HL-60 (cell line): ENCODE measurements around the gene CALML3.

Source experiments
- DNase-seq, 2 experiments: peaks; one replicate each; pipeline ENCODE4 v3.0.0-alpha.2; 2010 to 2020; ENCODE audit warnings: low read depth in 1 of 2, low spot score in 1 of 2
- H3K27ac ChIP-seq: fragments of 250-450 bp; sonication (Bioruptor Pico); replicated peaks from 2 replicates; pipeline ENCODE4 v1.5.1; 2020; ENCODE audit warnings: mild to moderate bottlenecking, moderate library complexity
- H3K27me3 ChIP-seq: fragments of 250-450 bp; sonication (Bioruptor Pico); 2 replicates; pipeline ENCODE4 v1.5.1; 2021; ENCODE audit warnings: mild to moderate bottlenecking, moderate library complexity; ENCODE audit not compliant: insufficient read depth, poor library complexity, severe bottlenecking
- H3K4me3 ChIP-seq: replicated peaks from 2 replicates; pipeline ENCODE4 v1.5.1; 2011; ENCODE audit warnings: mild to moderate bottlenecking, control low read depth, low read length; ENCODE audit not compliant: insufficient read depth
- GABPA ChIP-seq: IDR thresholded peaks from 2 replicates; pipeline ENCODE4 v1.6.1; 2012; ENCODE audit warnings: low read depth
- POLR2AphosphoS5 ChIP-seq: IDR thresholded peaks from 2 replicates; pipeline ENCODE4 v1.6.1; 2012; ENCODE audit warnings: low read depth
- SPI1 ChIP-seq: IDR thresholded peaks from 2 replicates; pipeline ENCODE4 v1.6.1; 2012; ENCODE audit warnings: low read depth, mild to moderate bottlenecking, borderline replicate concordance
- TF ChIP-seq, protein P1 (sequence below): IDR thresholded peaks from one replicate; pipeline ENCODE4 v1.5.1; 2011; ENCODE audit warnings: low read length, control low read depth, inconsistent platforms; ENCODE audit not compliant: insufficient read depth
- TF ChIP-seq, protein P2 (sequence below): IDR thresholded peaks from 2 replicates; pipeline ENCODE4 v1.6.1; 2012; ENCODE audit warnings: low read depth; ENCODE audit not compliant: insufficient replicate concordance

The CALML3 gene

DNA sequence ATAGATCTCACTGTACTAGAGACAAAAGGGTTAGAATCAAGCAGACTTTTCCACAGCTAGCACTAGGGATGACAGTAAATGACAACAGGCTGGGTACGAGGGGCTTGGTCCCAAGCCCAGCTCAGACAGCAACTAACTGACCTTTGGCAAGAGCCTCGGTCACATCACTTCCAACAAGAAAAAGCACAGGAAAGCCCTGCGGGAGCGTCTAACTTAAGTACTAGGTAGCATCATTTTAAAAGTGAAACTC lies 22.8 kb downstream of the CALML3 start:
- H3K27ac ChIP-seq = no peak overlapping the region
- no peak overlapping the region for H3K4me3 ChIP-seq
- H3K27me3 ChIP-seq = no peaks in the 10 kb centered on the region
- TF ChIP-seq POLR2AphosphoS5 (no peak), SPI1 (no peak)
- TF ChIP-seq, protein P1, sequence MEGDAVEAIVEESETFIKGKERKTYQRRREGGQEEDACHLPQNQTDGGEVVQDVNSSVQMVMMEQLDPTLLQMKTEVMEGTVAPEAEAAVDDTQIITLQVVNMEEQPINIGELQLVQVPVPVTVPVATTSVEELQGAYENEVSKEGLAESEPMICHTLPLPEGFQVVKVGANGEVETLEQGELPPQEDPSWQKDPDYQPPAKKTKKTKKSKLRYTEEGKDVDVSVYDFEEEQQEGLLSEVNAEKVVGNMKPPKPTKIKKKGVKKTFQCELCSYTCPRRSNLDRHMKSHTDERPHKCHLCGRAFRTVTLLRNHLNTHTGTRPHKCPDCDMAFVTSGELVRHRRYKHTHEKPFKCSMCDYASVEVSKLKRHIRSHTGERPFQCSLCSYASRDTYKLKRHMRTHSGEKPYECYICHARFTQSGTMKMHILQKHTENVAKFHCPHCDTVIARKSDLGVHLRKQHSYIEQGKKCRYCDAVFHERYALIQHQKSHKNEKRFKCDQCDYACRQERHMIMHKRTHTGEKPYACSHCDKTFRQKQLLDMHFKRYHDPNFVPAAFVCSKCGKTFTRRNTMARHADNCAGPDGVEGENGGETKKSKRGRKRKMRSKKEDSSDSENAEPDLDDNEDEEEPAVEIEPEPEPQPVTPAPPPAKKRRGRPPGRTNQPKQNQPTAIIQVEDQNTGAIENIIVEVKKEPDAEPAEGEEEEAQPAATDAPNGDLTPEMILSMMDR = no peak
- DNase-seq = no peak

DNA sequence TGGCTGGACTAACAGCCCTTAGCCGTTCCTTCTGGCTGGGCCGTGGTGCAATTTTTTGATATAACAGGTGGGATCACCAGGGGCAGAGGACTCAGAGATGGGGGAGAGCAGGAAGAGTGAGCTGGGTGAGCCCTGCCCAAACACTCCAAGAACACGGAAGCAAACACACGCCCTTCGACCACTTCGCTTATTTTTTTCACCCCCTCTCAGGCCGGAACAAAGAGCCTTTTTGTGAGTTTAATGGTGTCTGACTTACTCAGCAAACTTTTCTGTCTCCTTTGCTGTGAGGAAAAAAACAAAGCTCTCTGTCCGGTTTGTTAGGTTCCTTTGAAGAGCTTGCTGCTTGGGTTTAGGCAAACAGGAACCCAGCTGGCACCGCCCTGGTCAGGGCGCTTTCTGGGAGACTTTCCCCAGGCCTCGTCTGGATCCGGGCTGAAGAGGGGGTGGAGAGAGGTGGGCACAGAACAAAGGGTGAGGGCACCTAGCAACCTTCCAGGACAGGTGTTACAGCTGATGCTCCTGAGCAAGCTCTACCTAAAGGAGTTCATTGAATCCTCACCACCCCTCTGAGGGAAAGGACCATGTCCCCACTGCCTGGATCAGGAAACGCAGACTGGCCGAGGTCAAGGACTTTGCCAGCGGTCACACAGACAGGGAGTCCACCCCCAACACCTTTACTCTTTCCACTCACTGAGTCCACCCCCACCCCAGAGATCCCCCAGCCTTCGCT lies 23.3 kb downstream of the CALML3 start:
- DNase-seq = no peak
- TF ChIP-seq POLR2AphosphoS5 (no peak), GABPA (no peak), SPI1 (no peak)
- TF ChIP-seq, protein P2, sequence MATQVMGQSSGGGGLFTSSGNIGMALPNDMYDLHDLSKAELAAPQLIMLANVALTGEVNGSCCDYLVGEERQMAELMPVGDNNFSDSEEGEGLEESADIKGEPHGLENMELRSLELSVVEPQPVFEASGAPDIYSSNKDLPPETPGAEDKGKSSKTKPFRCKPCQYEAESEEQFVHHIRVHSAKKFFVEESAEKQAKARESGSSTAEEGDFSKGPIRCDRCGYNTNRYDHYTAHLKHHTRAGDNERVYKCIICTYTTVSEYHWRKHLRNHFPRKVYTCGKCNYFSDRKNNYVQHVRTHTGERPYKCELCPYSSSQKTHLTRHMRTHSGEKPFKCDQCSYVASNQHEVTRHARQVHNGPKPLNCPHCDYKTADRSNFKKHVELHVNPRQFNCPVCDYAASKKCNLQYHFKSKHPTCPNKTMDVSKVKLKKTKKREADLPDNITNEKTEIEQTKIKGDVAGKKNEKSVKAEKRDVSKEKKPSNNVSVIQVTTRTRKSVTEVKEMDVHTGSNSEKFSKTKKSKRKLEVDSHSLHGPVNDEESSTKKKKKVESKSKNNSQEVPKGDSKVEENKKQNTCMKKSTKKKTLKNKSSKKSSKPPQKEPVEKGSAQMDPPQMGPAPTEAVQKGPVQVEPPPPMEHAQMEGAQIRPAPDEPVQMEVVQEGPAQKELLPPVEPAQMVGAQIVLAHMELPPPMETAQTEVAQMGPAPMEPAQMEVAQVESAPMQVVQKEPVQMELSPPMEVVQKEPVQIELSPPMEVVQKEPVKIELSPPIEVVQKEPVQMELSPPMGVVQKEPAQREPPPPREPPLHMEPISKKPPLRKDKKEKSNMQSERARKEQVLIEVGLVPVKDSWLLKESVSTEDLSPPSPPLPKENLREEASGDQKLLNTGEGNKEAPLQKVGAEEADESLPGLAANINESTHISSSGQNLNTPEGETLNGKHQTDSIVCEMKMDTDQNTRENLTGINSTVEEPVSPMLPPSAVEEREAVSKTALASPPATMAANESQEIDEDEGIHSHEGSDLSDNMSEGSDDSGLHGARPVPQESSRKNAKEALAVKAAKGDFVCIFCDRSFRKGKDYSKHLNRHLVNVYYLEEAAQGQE = no peak
- TF ChIP-seq, protein P1 = no peak

DNA sequence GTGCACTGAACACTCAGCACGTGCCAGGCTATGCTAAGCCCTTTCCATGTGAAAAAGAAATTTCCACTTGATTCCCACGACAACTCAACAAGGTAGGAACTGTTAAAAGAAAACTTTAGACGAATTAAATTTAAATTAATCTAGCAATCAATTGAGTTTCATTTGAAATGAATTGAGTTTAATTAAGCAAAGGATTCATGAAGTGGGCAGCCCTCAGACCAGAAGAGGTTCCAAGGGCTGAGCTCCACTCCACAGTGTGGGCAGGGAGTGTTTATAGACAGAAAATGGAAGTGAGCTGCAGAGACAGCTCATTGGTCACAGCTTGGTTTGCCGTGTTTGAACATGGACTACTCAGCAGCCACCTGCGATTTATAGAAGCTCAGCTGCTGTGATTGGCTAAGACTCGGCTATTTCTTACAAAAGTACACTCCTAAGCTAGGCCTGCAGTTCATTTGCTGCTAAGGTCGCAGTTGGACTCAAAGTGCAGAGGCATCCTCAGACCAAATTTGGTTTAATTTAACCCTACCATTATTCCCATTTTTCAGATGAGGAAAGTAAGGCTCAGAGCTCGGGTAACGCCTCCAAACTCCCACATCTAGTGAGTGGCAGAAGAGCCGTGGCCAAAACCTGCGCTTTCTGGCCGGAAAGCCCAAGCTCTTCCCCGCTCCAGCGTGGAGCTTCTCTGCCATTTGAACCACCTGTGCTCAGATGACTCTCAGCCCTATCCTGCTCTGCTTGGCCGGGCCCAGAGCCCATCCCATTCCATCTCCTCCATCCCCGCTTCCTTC lies 24.9 kb downstream of the CALML3 start:
- TF ChIP-seq POLR2AphosphoS5 = no peak
- no peaks in the 10 kb centered on the region for H3K27me3 ChIP-seq
- H3K27ac ChIP-seq = no peak overlapping the region
- DNase-seq = no peak
- H3K4me3 ChIP-seq = no peak overlapping the region

More for the DNA sequence above, 23.3 kb downstream of the CALML3 start:
- no peak overlapping the region for H3K4me3 ChIP-seq
- H3K27me3 ChIP-seq = no peaks in the 10 kb centered on the region
- H3K27ac ChIP-seq = no peak overlapping the region

GRCh38 chr10:5550250-5550545 lies 25.4 kb downstream of the CALML3 start:
- TF ChIP-seq GABPA = no peak
- TF ChIP-seq SPI1 = no peak
- no peak for TF ChIP-seq POLR2AphosphoS5
- TF ChIP-seq, protein P1 = no peak
- TF ChIP-seq, protein P2 = no peak
- Histone ChIP-seq H3K4me3 (no peak overlapping the region), H3K27me3 (no peaks in the 10 kb centered on the region), H3K27ac (no peak overlapping the region)
- DNase-seq = no peak
